Suprapubic skin (tissue), 2 donors: ENCODE data around the gene HERPUD1.

Experiments used
- EP300 ChIP-seq: sonication (generic); formaldehyde crosslinking; IDR thresholded peaks from one replicate; pipeline ENCODE4 v1.6.1; 2017; ENCODE audit warnings: antibody characterized with exemption
- POLR2A ChIP-seq, 2 donors: fragments of 450-650 bp; IDR thresholded peaks; one replicate each; pipeline ENCODE4 v1.6.1; 2017; ENCODE audit warnings: antibody characterized with exemption in 2 of 2, mild to moderate bottlenecking in 2 of 2, moderate library complexity in 2 of 2

DNA sequence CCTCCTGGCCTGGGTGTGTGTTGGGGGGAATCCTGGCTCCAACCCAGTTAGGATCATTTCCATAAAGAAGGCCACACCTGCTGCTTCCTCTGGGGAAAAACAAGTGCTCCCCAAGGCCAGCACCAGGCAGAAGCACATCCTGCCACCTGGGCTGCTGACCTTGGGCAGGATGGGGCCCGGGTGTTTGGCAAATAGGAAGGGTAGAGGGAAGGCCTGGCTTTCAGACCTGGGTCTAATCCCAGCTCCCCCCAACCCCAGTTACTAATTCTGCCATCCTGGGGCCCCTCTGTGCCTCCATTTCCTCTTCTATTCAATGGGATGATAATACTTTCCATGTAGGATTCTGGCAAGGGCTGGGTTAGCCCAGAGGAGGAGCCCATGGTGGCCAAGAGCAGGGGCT is 54.4 kb downstream of the HERPUD1 start:
- TF ChIP-seq POLR2A (IDR thresholded peaks at IDR 0.05) (no peak), EP300 (no peak)
